SH-SY5Y (cell line): ENCODE results near the gene DLL4.

ENCODE experiments used
- GATA2 ChIP-seq: IDR thresholded peaks from 2 replicates; pipeline ENCODE4 v1.6.1; 2011; ENCODE audit warnings: mild to moderate bottlenecking, low read depth, low read length
- GATA3 ChIP-seq: IDR thresholded peaks from 2 replicates; pipeline ENCODE4 v1.6.1; 2011; ENCODE audit warnings: low read depth, mild to moderate bottlenecking, low read length, moderate library complexity

- TF ChIP-seq GATA3 (no peak), GATA2 (no peak)
Observed at GRCh38 chr15:40926659-40927494, 2.3 kb upstream of the DLL4 start.
